ENCODE data around the gene KCTD14. TPM values are rescaled to one million over a fixed set of nuclear protein-coding genes. Genes with fewer than 3 reads are reported as not detected.

Gene KCTD14
- total RNA-seq, 1 donor from 2014 or later, result 0.96 TPM

GRCh38 chr11:78067704-78068103, 44.6 kb upstream of the KCTD14 start:
- intact Hi-C loops (cut with DNase I), result no loop called here
- Histone ChIP-seq H3K36me3 (peaks cover 23% of the 10 kb centered on the region in 2 donors), H3K4me1 (no peaks in the 10 kb centered on the region), H3K4me3 (no peak overlapping the region), H3K27ac (no peak overlapping the region), H3K27me3 (no peaks in the 10 kb centered on the region), H3K9me3 (no peaks in the 10 kb centered on the region)
- DNase-seq (ENCODE audit: low spot score in 2 of 2), result no peak
- TF ChIP-seq CTCF (IDR thresholded peaks at IDR 0.05), result no peak

GRCh38 chr11:78066471-78066870, 43.4 kb upstream of the KCTD14 start:
- intact Hi-C loops (cut with DNase I), result no loop called here
- H3K36me3 ChIP-seq, result peaks cover 14 to 19% of the 10 kb centered on the region in 2 donors
- TF ChIP-seq CTCF (IDR thresholded peaks at IDR 0.05), result no peak
- DNase-seq (ENCODE audit: low spot score in 2 of 2), result no peak
- H3K4me3 ChIP-seq, result no peak overlapping the region
- H3K27me3 ChIP-seq, result no peaks in the 10 kb centered on the region
- H3K27ac ChIP-seq, result no peak overlapping the region
- no peaks in the 10 kb centered on the region for H3K4me1 ChIP-seq
- no peaks in the 10 kb centered on the region for H3K9me3 ChIP-seq

- no peak overlapping the region for H3K4me3 ChIP-seq
- intact Hi-C loops (cut with DNase I), result no loop called here
- H3K36me3 ChIP-seq, result peaks cover 7 to 18% of the 10 kb centered on the region in 2 donors
- peaks cover 0 to 13% of the 10 kb centered on the region in 2 donors for H3K4me1 ChIP-seq
- H3K9me3 ChIP-seq, result no peaks in the 10 kb centered on the region
- H3K27me3 ChIP-seq, result no peaks in the 10 kb centered on the region
- no peak overlapping the region for H3K27ac ChIP-seq
- DNase-seq (ENCODE audit: low spot score in 2 of 2), result no peak
- TF ChIP-seq CTCF (IDR thresholded peaks at IDR 0.05), result no peak
Measured at GRCh38 chr11:78065203-78065602, 42.1 kb upstream of the KCTD14 start.

- no peak for TF ChIP-seq CTCF (IDR thresholded peaks at IDR 0.05)
- DNase-seq (ENCODE audit: low spot score in 2 of 2), result no peak
- intact Hi-C loops (cut with DNase I), result no loop called here
- no peak within 1 kb of the TSS for H3K4me3 ChIP-seq
- no peak within 1 kb of the TSS for H3K27ac ChIP-seq
- no peaks in the 10 kb centered on the region for H3K27me3 ChIP-seq
- no peaks in the 10 kb centered on the region for H3K9me3 ChIP-seq
- peaks cover 6 to 7% of the 10 kb centered on the region in 2 donors for H3K36me3 ChIP-seq
- H3K4me1 ChIP-seq, result peaks cover 0 to 14% of the 10 kb centered on the region in 2 donors
Measured at GRCh38 chr11:78063440-78064181, 40.5 kb upstream of the KCTD14 start, which contains the start of gene THRSP. TSS of gene THRSP (plus strand) at chr11:78063861. CDS start at chr11:78063882, 21 bp downstream.

- Histone ChIP-seq H3K27ac (no peak overlapping the region), H3K27me3 (no peaks in the 10 kb centered on the region)
- intact Hi-C loops (cut with DNase I), result no loop called here
Measured at GRCh38 chr11:78062671-78063070, 39.6 kb upstream of the KCTD14 start.

More at GRCh38 chr11:78062671-78063070, 39.6 kb upstream of the KCTD14 start:
- H3K4me3 ChIP-seq, result no peak overlapping the region
- peaks cover 0 to 14% of the 10 kb centered on the region in 2 donors for H3K4me1 ChIP-seq
- TF ChIP-seq CTCF (IDR thresholded peaks at IDR 0.05), result no peak
- H3K36me3 ChIP-seq, result peaks cover 4 to 6% of the 10 kb centered on the region in 2 donors
- no peaks in the 10 kb centered on the region for H3K9me3 ChIP-seq
- DNase-seq (ENCODE audit: low spot score in 2 of 2), result no peak
